EH (cell line): ENCODE results near the gene RUNX1.

Source experiments
- DNase-seq: peaks from one replicate; pipeline ENCODE4 v3.0.0-alpha.2; 2015; ENCODE audit warnings: low read depth

The RUNX1 gene

GRCh38 chr21:34846601-34847112 lies 202.4 kb downstream of the RUNX1 start:
- peak; percentile 87 for DNase-seq

- peak; percentile 74 for DNase-seq
Observed at GRCh38 chr21:34845521-34846451, 203.3 kb downstream of the RUNX1 start.

GRCh38 chr21:34844924-34845238 lies 204.2 kb downstream of the RUNX1 start:
- DNase-seq: no peak

GRCh38 chr21:34844013-34844923 lies 204.8 kb downstream of the RUNX1 start:
- DNase-seq: peak; percentile 33

- DNase-seq: no peak
Observed at GRCh38 chr21:34843562-34843961, 205.5 kb downstream of the RUNX1 start.

- no peak for DNase-seq
Observed at GRCh38 chr21:34841154-34841553, 207.9 kb downstream of the RUNX1 start.

- no peak for DNase-seq
Observed at GRCh38 chr21:34840693-34841092, 208.4 kb downstream of the RUNX1 start.

- DNase-seq: no peak
Observed at GRCh38 chr21:34838956-34839820, 209.9 kb downstream of the RUNX1 start.

- no peak for DNase-seq
Observed at GRCh38 chr21:34836933-34837505, 212.1 kb downstream of the RUNX1 start.

GRCh38 chr21:34836103-34836932 lies 212.8 kb downstream of the RUNX1 start:
- peak; percentile 100 for DNase-seq

GRCh38 chr21:34835526-34835925 lies 213.6 kb downstream of the RUNX1 start:
- peak; percentile 62 for DNase-seq

GRCh38 chr21:34834852-34835501 lies 214.1 kb downstream of the RUNX1 start:
- DNase-seq: no peak

GRCh38 chr21:34834290-34834689 lies 214.8 kb downstream of the RUNX1 start:
- no peak for DNase-seq

- no peak for DNase-seq
Observed at GRCh38 chr21:34833465-34833864, 215.6 kb downstream of the RUNX1 start.

GRCh38 chr21:34830386-34831170 lies 218.5 kb downstream of the RUNX1 start:
- no peak for DNase-seq

- no peak for DNase-seq
Observed at GRCh38 chr21:34827445-34828235, 221.5 kb downstream of the RUNX1 start.

GRCh38 chr21:34826836-34827235 lies 222.3 kb downstream of the RUNX1 start:
- no peak for DNase-seq

GRCh38 chr21:34825948-34826548 lies 223.1 kb downstream of the RUNX1 start:
- no peak for DNase-seq
